GM23338 (cell line): Measurements from ENCODE around the gene PIK3C2G. TPM values are rescaled to one million over a fixed set of nuclear protein-coding genes. Genes with fewer than 3 reads are reported as not detected.

Experiments
- ATAC-seq: fragments of 200-7000 bp; cut with Tn5 transposase; 3 replicates; pipeline ENCODE4 v1.9.1; 2020
- DNase-seq: peaks from one replicate; pipeline ENCODE4 v3.0.0-alpha.2; 2015; ENCODE audit warnings: low spot score
- H2AFZ ChIP-seq: fragments of 200-600 bp; sonication (generic); 2 replicates; pipeline ENCODE4 v1.8.0; 2016; ENCODE audit warnings: antibody characterized with exemption, mild to moderate bottlenecking, moderate library complexity
- H3F3A ChIP-seq: fragments of 200-600 bp; sonication (generic); replicated peaks from 2 replicates; pipeline ENCODE4 v1.8.0; 2017; ENCODE audit warnings: antibody characterized with exemption, mixed run types, low read depth
- H3K27ac ChIP-seq: fragments of 200-600 bp; sonication (generic); 2 replicates; pipeline ENCODE4 v1.6.1; 2016; ENCODE audit warnings: low read depth
- H3K27me3 ChIP-seq: fragments of 200-600 bp; sonication (generic); 2 replicates; pipeline ENCODE4 v1.8.0; 2016; ENCODE audit warnings: mild to moderate bottlenecking, mixed run types, moderate library complexity; ENCODE audit not compliant: insufficient read depth
- H3K36me3 ChIP-seq: fragments of 200-600 bp; sonication (generic); 2 replicates; pipeline ENCODE4 v1.8.0; 2016; ENCODE audit warnings: mild to moderate bottlenecking; ENCODE audit not compliant: insufficient read depth
- H3K4me1 ChIP-seq: fragments of 200-600 bp; sonication (generic); 2 replicates; pipeline ENCODE4 v1.8.0; 2016; ENCODE audit warnings: mild to moderate bottlenecking, moderate library complexity; ENCODE audit not compliant: insufficient read depth
- H3K4me2 ChIP-seq: fragments of 200-600 bp; sonication (generic); 2 replicates; pipeline ENCODE4 v1.7.1; 2017; ENCODE audit warnings: mixed run types
- H3K4me3 ChIP-seq: fragments of 200-600 bp; sonication (generic); 2 replicates; pipeline ENCODE4 v1.6.1; 2016; ENCODE audit warnings: mixed run types
- H3K79me2 ChIP-seq: fragments of 200-600 bp; sonication (generic); replicated peaks from 2 replicates; pipeline ENCODE4 v1.8.0; 2017; ENCODE audit warnings: mild to moderate bottlenecking; ENCODE audit not compliant: insufficient read depth
- H3K9me2 ChIP-seq: fragments of 200-600 bp; sonication (generic); 2 replicates; pipeline ENCODE4 v1.8.0; 2017; ENCODE audit not compliant: insufficient read depth
- H4K20me1 ChIP-seq: fragments of 200-600 bp; sonication (generic); replicated peaks from 2 replicates; pipeline ENCODE4 v1.8.0; 2017; ENCODE audit warnings: mild to moderate bottlenecking; ENCODE audit not compliant: insufficient read depth
- H3K27ac Mint-ChIP-seq: 2 replicates; pipeline ENCODE4 v1.8.0; 2020; ENCODE audit warnings: inconsistent platforms, mild to moderate bottlenecking, moderate library complexity, mixed read lengths
- H3K27me3 Mint-ChIP-seq: 3 replicates; pipeline ENCODE4 v1.8.0; 2022; ENCODE audit warnings: low read depth, mild to moderate bottlenecking, moderate library complexity, mixed read lengths, inconsistent platforms; ENCODE audit not compliant: insufficient read depth, poor library complexity
- H3K36me3 Mint-ChIP-seq: 3 replicates; pipeline ENCODE4 v1.8.0; 2021; ENCODE audit warnings: low read depth, mild to moderate bottlenecking, inconsistent platforms, moderate library complexity, mixed read lengths
- H3K4me1 Mint-ChIP-seq: 3 replicates; pipeline ENCODE4 v1.8.0; 2020; ENCODE audit warnings: mild to moderate bottlenecking, inconsistent platforms, mixed read lengths
- H3K4me3 Mint-ChIP-seq: 3 replicates; pipeline ENCODE4 v1.8.0; 2021; ENCODE audit warnings: moderate library complexity, mild to moderate bottlenecking, inconsistent platforms, mixed read lengths
- H3K9me3 Mint-ChIP-seq: 3 replicates; pipeline ENCODE4 v1.8.0; 2020; ENCODE audit warnings: moderate library complexity, mild to moderate bottlenecking, inconsistent platforms, mixed read lengths
- EZH2 ChIP-seq: fragments of 200-600 bp; sonication (generic); IDR thresholded peaks from one replicate; pipeline ENCODE4 v1.8.0; 2017; ENCODE audit warnings: antibody characterized with exemption, mild to moderate bottlenecking, low read depth; ENCODE audit not compliant: unreplicated experiment
- EZH2phosphoT487 ChIP-seq: fragments of 200-600 bp; sonication (generic); IDR thresholded peaks from one replicate; pipeline ENCODE4 v1.8.1; 2018; ENCODE audit warnings: antibody characterized with exemption; ENCODE audit not compliant: unreplicated experiment
- NANOG ChIP-seq: IDR thresholded peaks from 2 replicates; pipeline ENCODE4 v1.6.1; 2016; ENCODE audit warnings: antibody characterized with exemption, borderline replicate concordance
- ZNF331 ChIP-seq: fragments of 250-450 bp; sonication (Bioruptor Pico); IDR thresholded peaks from 2 replicates; pipeline ENCODE4 v1.5.0; 2020; ENCODE audit warnings: low read depth, mild to moderate bottlenecking, moderate library complexity
- polyA plus RNA-seq: library from polyadenylated mRNA; unstranded; fragments of >200 nt; fragmentation: Nextera tagmentation; extraction: Ambion mirVana; gene quantifications from 2 replicates; pipeline ENCODE4 v1.2.1, GENCODE V29; 2016
- total RNA-seq: library from RNA; depleted of rRNA; stranded (reverse); fragments of >200 nt; shearing (Covaris generic); gene quantifications from 2 replicates; pipeline ENCODE4 v1.2.3, GENCODE V29; 2014
- TF ChIP-seq, protein P1 (sequence below): fragments of 250-450 bp; sonication (Bioruptor Pico); IDR thresholded peaks from 2 replicates; pipeline ENCODE4 v1.5.0; 2020; ENCODE audit warnings: mild to moderate bottlenecking, moderate library complexity
- TF ChIP-seq, protein P2 (sequence below): IDR thresholded peaks from one replicate; pipeline ENCODE4 v1.6.1; 2018; ENCODE audit warnings: antibody characterized with exemption; ENCODE audit not compliant: unreplicated experiment

The PIK3C2G gene
- total and polyA plus RNA-seq, 2 experiments from 2014 or later = not detected

- TF ChIP-seq, protein P1, sequence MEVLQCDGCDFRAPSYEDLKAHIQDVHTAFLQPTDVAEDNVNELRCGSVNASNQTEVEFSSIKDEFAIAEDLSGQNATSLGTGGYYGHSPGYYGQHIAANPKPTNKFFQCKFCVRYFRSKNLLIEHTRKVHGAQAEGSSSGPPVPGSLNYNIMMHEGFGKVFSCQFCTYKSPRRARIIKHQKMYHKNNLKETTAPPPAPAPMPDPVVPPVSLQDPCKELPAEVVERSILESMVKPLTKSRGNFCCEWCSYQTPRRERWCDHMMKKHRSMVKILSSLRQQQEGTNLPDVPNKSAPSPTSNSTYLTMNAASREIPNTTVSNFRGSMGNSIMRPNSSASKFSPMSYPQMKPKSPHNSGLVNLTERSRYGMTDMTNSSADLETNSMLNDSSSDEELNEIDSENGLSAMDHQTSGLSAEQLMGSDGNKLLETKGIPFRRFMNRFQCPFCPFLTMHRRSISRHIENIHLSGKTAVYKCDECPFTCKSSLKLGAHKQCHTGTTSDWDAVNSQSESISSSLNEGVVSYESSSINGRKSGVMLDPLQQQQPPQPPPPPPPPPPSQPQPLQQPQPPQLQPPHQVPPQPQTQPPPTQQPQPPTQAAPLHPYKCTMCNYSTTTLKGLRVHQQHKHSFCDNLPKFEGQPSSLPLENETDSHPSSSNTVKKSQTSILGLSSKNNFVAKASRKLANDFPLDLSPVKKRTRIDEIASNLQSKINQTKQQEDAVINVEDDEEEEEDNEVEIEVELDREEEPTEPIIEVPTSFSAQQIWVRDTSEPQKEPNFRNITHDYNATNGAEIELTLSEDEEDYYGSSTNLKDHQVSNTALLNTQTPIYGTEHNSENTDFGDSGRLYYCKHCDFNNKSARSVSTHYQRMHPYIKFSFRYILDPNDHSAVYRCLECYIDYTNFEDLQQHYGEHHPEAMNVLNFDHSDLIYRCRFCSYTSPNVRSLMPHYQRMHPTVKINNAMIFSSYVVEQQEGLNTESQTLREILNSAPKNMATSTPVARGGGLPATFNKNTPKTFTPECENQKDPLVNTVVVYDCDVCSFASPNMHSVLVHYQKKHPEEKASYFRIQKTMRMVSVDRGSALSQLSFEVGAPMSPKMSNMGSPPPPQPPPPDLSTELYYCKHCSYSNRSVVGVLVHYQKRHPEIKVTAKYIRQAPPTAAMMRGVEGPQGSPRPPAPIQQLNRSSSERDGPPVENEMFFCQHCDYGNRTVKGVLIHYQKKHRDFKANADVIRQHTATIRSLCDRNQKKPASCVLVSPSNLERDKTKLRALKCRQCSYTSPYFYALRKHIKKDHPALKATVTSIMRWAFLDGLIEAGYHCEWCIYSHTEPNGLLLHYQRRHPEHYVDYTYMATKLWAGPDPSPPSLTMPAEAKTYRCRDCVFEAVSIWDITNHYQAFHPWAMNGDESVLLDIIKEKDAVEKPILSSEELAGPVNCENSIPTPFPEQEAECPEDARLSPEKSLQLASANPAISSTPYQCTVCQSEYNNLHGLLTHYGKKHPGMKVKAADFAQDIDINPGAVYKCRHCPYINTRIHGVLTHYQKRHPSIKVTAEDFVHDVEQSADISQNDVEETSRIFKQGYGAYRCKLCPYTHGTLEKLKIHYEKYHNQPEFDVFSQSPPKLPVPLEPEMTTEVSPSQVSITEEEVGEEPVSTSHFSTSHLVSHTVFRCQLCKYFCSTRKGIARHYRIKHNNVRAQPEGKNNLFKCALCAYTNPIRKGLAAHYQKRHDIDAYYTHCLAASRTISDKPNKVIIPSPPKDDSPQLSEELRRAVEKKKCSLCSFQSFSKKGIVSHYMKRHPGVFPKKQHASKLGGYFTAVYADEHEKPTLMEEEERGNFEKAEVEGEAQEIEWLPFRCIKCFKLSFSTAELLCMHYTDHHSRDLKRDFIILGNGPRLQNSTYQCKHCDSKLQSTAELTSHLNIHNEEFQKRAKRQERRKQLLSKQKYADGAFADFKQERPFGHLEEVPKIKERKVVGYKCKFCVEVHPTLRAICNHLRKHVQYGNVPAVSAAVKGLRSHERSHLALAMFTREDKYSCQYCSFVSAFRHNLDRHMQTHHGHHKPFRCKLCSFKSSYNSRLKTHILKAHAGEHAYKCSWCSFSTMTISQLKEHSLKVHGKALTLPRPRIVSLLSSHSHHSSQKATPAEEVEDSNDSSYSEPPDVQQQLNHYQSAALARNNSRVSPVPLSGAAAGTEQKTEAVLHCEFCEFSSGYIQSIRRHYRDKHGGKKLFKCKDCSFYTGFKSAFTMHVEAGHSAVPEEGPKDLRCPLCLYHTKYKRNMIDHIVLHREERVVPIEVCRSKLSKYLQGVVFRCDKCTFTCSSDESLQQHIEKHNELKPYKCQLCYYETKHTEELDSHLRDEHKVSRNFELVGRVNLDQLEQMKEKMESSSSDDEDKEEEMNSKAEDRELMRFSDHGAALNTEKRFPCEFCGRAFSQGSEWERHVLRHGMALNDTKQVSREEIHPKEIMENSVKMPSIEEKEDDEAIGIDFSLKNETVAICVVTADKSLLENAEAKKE = no peak
Measured at GRCh38 chr12:18580291-18580690, 319.0 kb downstream of the PIK3C2G start (continued).

DNA sequence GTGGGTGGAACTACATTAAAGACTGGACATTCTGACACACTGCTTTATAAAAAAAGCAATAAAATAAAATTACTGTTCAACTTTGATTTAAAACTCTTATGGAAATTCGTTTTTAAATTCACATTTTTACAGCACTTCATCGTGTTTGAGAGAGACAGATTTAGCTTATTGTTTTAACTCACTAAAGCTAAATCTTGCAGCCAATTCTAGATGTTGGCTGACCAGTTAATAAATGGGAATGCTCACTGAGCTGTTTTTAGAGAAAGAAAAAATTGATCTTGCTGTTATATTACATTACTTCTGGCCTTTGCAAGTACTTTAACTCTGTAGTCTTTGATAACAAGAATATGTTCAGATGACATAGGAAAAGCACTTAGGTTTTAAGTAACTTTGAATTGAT lies 319.4 kb downstream of the PIK3C2G start:
- Histone ChIP-seq H3K79me2 (no peaks in the 10 kb centered on the region), H4K20me1 (no peaks in the 10 kb centered on the region), H3K27ac (no peak overlapping the region), H3F3A (no peaks in the 10 kb centered on the region), H3K4me3 (no peak overlapping the region), H3K4me1 (no peaks in the 10 kb centered on the region), H3K4me2 (no peak overlapping the region), H3K9me2 (peaks cover under 1% of the 10 kb centered on the region; the same call in 1 of the 2 replicates), H3K27me3 (no peaks in the 10 kb centered on the region), H2AFZ (no peak overlapping the region), H3K36me3 (no peaks in the 10 kb centered on the region)
- Mint-ChIP-seq H3K27me3 (no peaks in the 10 kb centered on the region), H3K4me3 (no peak overlapping the region), H3K4me1 (no peaks in the 10 kb centered on the region), H3K27ac (no peak overlapping the region), H3K36me3 (no peaks in the 10 kb centered on the region), H3K9me3 (no peaks in the 10 kb centered on the region)
- DNase-seq = no peak
- no peak for ATAC-seq
- TF ChIP-seq ZNF331 (CRISPR knock-in tag) = no peak
- TF ChIP-seq EZH2phosphoT487 = no peak
- TF ChIP-seq, protein P1 = no peak
- no peak for TF ChIP-seq EZH2
- no peak for TF ChIP-seq NANOG
- TF ChIP-seq, protein P2, sequence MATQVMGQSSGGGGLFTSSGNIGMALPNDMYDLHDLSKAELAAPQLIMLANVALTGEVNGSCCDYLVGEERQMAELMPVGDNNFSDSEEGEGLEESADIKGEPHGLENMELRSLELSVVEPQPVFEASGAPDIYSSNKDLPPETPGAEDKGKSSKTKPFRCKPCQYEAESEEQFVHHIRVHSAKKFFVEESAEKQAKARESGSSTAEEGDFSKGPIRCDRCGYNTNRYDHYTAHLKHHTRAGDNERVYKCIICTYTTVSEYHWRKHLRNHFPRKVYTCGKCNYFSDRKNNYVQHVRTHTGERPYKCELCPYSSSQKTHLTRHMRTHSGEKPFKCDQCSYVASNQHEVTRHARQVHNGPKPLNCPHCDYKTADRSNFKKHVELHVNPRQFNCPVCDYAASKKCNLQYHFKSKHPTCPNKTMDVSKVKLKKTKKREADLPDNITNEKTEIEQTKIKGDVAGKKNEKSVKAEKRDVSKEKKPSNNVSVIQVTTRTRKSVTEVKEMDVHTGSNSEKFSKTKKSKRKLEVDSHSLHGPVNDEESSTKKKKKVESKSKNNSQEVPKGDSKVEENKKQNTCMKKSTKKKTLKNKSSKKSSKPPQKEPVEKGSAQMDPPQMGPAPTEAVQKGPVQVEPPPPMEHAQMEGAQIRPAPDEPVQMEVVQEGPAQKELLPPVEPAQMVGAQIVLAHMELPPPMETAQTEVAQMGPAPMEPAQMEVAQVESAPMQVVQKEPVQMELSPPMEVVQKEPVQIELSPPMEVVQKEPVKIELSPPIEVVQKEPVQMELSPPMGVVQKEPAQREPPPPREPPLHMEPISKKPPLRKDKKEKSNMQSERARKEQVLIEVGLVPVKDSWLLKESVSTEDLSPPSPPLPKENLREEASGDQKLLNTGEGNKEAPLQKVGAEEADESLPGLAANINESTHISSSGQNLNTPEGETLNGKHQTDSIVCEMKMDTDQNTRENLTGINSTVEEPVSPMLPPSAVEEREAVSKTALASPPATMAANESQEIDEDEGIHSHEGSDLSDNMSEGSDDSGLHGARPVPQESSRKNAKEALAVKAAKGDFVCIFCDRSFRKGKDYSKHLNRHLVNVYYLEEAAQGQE = no peak
